ENCODE measurements around the gene CCDC27.

DNA sequence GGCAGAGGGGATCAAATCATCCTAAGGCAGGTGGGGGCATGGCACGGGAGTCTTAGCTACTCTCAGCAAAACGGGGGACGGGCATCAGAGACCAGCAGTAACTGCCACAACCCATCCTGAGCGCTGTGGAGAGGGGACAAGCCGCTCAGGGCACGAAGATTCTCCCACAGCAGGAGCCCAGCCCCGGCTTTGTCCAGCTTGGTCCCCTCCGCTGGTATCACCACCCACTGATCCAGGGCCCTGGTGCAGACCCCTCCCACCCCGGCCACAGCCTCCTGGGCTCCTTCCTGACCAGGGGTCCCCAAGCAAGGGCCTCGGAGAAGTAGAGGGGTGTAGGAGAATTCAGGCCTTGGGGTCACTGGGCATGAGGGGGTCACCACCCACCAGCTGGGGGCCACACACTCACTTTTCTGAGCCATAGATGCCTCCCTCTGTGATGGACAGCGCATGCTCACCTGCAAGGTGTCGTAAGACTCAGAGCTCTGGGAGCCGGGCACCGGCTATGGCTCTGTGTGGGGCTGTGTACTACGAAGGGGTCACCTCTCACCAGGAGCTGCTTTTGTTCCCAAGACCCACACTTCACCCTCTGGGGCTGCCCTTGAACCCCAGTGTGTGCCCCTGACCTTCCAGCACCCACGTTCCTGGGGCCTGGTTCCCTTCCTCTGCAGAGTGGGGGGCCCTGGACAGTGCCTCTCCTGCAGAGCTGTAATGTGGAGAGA is 18.0 kb downstream of the CCDC27 start:
- TF ChIP-seq EZH2 (IDR thresholded peaks at IDR 0.05; ENCODE audit: borderline replicate concordance, insufficient read depth, low read depth, low read length, poor library complexity, severe bottlenecking): no peak
- TF ChIP-seq, protein P1, sequence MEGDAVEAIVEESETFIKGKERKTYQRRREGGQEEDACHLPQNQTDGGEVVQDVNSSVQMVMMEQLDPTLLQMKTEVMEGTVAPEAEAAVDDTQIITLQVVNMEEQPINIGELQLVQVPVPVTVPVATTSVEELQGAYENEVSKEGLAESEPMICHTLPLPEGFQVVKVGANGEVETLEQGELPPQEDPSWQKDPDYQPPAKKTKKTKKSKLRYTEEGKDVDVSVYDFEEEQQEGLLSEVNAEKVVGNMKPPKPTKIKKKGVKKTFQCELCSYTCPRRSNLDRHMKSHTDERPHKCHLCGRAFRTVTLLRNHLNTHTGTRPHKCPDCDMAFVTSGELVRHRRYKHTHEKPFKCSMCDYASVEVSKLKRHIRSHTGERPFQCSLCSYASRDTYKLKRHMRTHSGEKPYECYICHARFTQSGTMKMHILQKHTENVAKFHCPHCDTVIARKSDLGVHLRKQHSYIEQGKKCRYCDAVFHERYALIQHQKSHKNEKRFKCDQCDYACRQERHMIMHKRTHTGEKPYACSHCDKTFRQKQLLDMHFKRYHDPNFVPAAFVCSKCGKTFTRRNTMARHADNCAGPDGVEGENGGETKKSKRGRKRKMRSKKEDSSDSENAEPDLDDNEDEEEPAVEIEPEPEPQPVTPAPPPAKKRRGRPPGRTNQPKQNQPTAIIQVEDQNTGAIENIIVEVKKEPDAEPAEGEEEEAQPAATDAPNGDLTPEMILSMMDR (IDR thresholded peaks at IDR 0.05): no peak
